ENCODE data around the gene MRPL20. TPM values are rescaled to one million over a fixed set of nuclear protein-coding genes. Genes with fewer than 3 reads are reported as not detected.
A peak's percentile ranks its signal among the peaks of the same experiment; 100 is the strongest.

Gene MRPL20
- total RNA-seq, 2 donors from 2014 or later = 69.7 to 75.0 TPM

- intact Hi-C loops (cut with DNase I) = loop anchor here in 1 of 2 donors (5.0 kb wide), 1 partner anchor 36 kb away; no protein-coding TSS in a partner anchor
- no peak for DNase-seq (ENCODE audit: low spot score)
These were observed 31.7 kb upstream of the MRPL20 start for GRCh38 chr1:1438531-1439381.

DNA sequence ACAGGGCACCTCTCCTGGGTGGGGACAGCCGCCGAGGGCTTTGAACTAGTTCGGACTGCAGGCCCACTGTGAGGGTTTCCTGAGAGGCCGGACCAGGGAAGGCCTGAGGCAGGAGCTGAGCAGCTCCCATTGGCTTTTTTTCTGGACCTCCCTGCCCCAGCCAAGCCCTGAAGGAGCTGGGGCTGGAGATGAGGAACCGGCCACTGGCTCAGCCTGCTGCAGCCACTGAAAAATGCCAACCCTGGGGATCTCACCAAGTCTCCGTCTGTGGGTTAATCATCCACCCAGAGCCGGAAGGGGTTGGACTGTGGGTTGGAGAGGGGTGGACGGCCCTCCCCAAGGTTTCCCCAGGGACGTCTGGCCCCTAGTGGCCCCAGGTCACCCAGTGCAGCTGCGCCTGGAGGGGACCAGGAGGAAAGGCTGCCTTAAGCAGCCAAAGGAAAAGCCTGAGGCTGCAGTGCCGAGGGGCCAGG, 30.8 kb upstream of the MRPL20 start:
- no peak for DNase-seq (ENCODE audit: low spot score)
- intact Hi-C loops (cut with DNase I) = loop anchor here in 1 of 2 donors (5.0 kb wide), 1 partner anchor 36 kb away; no protein-coding TSS in a partner anchor

- no peak for DNase-seq (ENCODE audit: low spot score)
- intact Hi-C loops (cut with DNase I) = loop anchor here in 1 of 2 donors (5.0 kb wide), 1 partner anchor 35 kb away; no protein-coding TSS in a partner anchor
These were observed 30.2 kb upstream of the MRPL20 start for GRCh38 chr1:1437033-1437903.

- no peak for DNase-seq (ENCODE audit: low spot score)
- intact Hi-C loops (cut with DNase I) = loop anchor here in 1 of 2 donors (5.0 kb wide), 1 partner anchor 34 kb away; no protein-coding TSS in a partner anchor
These were observed 29.5 kb upstream of the MRPL20 start for GRCh38 chr1:1436630-1437032.

DNA sequence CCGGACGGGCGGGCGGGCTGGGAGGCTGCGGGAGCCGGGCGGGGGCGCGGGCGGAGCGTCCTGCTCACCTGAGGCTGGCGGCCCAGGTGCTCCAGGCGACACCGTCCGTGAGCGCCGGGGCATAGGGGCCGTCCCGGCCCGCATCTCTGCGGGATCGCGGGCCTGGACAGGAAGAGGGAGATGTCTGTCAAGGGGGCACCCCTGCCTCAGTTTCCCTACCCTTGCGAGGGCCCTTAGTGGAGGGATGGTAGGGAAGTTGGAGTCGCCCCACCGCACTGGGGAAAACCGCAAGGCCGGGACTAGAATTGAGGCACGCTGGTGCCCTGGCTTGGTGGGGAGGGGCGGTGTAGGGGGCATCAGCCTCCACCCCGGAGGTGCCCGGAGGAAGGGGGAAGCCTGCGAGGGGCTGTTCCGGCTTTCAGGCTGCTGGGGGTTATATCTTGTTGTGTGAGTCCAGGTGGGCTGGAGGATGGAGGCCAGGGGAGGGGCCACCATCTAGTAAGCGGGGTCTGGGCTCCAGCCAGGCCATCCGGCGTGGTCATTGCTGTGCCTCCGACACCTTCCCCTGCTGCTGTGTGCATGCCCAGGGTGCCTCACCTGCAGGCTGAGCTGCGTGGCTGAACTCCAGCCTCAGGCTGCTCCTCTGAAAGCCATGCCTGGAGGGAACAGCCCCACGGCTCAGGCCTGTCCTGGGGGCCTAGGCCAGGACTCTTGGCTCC, 29.0 kb upstream of the MRPL20 start:
- peak; percentile 81 for DNase-seq (ENCODE audit: low spot score)
- intact Hi-C loops (cut with DNase I) = loop anchor here in 1 of 2 donors (5.0 kb wide), 1 partner anchor 34 kb away; no protein-coding TSS in a partner anchor

DNA sequence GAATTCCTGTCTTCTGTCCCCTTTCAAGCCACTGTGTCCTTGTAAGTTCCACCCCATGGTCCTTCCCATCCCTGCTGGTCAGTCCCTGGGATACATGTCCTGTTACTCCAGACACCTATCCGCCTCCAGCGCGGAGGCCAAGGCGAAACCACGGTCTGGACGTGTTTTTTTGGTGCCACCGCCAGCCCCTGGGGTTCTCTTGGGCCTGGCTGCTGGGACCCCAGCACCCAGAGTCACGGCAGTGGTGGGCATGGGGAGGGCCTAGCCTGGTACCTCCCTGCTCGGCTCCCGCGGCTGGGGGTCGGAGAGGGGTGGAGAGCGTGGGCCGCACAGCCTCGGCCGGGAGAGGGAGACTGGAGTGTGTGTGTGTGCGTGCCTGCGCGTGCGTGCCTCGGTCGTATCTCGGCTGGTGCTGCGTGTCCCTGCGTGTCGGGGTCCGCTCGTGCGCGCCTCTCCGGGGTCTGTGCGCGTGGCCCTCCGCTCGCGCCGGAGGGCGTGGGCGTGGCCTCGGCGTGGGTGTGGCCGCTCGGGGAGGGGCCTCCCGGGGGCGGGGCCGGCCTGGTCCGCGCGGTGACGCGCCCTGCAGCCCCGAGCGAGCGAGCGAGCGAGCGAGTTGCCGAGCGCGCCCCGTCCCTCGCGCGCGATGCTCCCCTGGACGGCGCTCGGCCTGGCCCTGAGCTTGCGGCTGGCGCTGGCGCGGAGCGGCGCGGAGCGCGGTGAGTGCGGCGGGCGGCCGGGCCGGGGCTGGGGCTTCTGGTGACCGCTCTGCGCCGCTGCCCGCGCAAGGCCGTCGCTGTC, 28.2 kb upstream of the MRPL20 start, which contains the start of gene VWA1:
VWA1 (plus strand) TSS at position 585 of the 798 bp plus-strand sequence; CDS start at position 644, 59 bp downstream.
- peak; percentile 89 for DNase-seq (ENCODE audit: low spot score)
- intact Hi-C loops (cut with DNase I) = loop anchor here in 1 of 2 donors (5.0 kb wide), 1 partner anchor 33 kb away; no protein-coding TSS in a partner anchor

DNA sequence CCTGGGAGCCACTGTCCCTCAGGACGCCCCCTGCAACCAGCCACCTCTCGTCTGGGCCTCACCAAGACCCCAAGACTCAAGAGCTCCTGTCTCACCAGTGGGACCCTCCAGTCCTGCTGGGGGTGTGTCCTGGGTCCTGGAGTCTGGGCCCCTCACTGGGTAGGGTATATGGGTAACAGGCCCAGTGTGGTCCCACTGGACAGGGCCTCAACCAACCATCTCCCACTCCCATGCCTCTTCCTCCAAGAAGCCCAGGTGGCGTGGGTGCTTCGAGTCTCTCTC, 27.7 kb upstream of the MRPL20 start:
- intact Hi-C loops (cut with DNase I) = loop anchor here in 1 of 2 donors (5.0 kb wide), 1 partner anchor 32 kb away; no protein-coding TSS in a partner anchor
- no peak for DNase-seq (ENCODE audit: low spot score)

GRCh38 chr1:1434131-1434823, 27.2 kb upstream of the MRPL20 start:
- intact Hi-C loops (cut with DNase I) = no loop called here
- peak; percentile 84 for DNase-seq (ENCODE audit: low spot score)

DNA sequence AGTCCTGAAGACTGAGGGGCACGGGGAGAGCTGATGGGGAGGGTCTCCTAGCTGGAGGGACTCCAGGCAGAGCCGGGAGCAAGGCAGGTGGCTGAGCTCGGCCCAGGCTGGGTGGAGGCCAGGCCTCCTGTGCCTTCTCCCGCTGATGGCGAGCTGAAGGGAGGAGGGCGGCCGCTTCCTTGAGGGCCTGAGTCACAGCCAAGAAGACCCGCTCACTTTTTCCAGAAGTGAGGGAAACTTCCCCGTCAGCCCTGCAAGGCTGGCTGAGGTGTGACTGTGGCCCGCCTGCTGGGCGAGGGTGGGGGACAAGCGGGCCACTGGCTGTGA, 26.7 kb upstream of the MRPL20 start:
- intact Hi-C loops (cut with DNase I) = no loop called here
- peak; percentile 86 for DNase-seq (ENCODE audit: low spot score)

DNA sequence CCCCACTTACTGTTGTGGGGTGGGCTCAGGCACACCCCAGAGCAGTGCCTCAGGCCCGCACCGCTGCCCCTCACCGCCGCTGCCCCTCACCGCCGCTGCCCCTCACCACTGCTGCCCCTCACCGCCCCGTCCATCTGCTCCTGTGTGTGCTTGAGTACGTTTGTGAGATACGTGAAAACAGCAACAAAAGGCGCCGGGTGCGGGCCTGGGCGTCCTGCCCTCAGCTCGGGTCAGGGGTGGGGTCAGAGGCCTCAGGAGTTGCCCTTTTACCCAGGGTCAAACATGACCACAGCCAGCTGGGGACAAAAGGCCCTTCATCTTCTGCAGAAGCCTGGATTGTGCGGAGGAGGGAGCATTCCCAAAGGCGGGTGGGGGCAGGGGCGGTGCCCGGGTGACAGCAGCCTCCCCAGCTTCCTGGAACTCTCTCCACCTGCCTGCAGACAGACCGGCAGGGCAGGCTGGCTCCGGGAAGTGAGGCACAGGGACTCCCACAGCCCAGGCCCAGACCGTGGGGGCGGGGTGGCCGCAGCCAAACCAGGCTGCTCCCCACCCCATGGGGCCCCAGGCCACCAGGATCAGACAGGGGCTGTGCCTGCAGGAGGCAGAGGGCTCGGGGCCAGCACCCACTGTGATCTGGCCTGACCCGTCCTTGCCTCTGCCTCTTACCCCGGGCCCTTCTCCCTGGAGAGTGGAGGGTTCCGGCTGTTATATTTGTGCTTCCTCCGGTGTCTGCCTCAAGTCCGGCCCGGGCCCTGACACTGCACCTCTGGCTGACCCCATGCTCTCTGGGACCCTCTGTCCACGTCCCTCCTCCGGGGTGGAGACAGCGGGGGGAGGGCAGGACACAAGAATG, 26.1 kb upstream of the MRPL20 start:
- no peak for DNase-seq (ENCODE audit: low spot score)
- intact Hi-C loops (cut with DNase I) = no loop called here

GRCh38 chr1:1432274-1432950, 25.3 kb upstream of the MRPL20 start:
- intact Hi-C loops (cut with DNase I) = no loop called here

GRCh38 chr1:1431845-1432273, 24.8 kb upstream of the MRPL20 start:
- intact Hi-C loops (cut with DNase I) = no loop called here
- peak; percentile 84 for DNase-seq (ENCODE audit: low spot score)

More at GRCh38 chr1:1432274-1432950, 25.3 kb upstream of the MRPL20 start:
- DNase-seq (ENCODE audit: low spot score) = no peak

DNA sequence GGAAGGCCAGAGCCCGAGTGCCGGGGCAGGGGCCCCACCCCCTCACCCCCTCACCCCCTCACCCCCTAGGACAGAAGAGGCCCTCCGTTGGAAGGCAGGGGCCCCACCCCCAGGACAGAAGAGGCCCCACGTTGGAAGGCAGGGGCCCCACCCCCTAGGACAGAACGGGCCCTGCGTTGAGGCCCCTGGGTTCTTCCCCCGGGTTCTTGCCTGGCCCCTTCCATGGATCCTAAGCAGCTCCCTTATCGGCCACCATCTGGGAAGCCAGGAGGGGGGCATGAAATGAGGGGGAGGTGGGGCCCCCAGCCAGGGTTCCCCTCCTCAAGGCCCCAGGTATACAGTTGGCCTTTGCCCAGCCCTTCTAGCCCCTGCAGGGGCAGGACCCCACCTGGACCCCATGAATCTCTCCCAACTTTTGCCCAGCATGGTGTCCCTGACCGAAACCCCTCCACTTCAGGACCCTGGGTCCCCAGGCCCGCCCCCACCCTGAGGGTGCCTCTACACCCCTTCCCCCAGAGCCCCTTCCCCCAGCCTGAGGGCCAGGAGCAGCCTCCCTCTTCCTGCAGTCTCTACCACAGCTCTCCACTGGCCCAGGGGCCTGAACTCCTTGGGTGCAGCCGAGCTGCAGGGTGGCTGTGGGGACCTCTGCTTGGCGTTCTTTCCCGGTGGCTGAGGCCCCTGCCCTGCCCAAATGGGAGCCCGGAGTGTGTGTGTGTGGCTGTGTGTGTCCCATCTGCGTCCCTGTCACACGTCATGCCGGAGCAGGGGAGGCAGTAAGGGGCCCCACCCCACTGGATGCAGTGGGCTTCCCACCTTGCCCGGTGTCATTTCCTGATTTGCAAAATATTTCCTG, 24.1 kb upstream of the MRPL20 start:
- DNase-seq (ENCODE audit: low spot score) = no peak
- intact Hi-C loops (cut with DNase I) = no loop called here

DNA sequence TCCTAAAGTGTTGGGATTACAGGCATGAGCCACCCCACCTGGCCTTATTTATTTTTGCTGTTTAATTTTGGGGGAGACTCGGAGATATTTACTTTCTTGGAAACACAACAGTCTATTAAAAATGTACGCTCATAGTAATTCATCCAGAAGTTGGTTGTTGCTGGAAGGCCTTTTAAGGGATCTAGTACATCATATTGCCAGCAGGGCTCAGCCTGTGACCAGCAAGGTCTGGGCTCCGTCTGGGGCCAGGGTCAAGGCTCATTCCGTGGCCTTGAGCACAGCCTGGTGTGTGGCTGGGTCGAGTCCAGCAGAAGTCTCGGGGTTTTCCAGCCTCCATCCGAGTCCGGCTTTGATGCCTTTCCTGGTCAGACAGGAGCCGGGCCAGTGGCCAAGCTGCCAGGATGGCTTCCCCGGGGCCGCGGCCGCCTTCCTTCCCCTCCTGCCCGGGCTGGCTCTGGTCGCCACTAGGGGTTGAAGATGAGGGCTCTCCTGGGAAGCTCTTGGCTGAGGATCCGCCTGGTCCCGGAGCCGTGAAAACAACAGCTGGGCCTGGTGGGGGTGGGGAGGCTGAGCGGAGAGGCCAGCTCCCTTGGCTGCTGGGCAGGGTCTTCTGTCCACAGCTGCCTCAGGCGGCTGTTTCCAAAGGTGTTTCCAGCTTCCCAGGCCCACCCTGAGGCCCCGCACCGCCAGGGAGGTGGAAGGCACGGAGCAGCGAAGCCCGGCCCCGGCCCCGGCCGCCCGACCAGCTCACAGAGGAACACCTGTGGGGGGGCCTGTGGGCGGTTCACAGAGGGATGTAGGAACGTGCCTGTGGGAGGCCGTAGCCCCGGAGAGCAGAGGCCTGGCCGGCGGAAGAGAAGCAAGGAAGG, 23.3 kb upstream of the MRPL20 start:
- DNase-seq (ENCODE audit: low spot score) = peak; percentile 91
- intact Hi-C loops (cut with DNase I) = no loop called here

Measured in posterior vena cava (tissue), 2 donors.